CD1c-positive myeloid dendritic cell (primary cell): Measurements from ENCODE around the gene CEP126.

ENCODE experiments used
- DNase-seq: peaks from one replicate; pipeline ENCODE4 v3.0.0-alpha.2; 2016; ENCODE audit errors: extremely low spot score

Gene CEP126

DNA sequence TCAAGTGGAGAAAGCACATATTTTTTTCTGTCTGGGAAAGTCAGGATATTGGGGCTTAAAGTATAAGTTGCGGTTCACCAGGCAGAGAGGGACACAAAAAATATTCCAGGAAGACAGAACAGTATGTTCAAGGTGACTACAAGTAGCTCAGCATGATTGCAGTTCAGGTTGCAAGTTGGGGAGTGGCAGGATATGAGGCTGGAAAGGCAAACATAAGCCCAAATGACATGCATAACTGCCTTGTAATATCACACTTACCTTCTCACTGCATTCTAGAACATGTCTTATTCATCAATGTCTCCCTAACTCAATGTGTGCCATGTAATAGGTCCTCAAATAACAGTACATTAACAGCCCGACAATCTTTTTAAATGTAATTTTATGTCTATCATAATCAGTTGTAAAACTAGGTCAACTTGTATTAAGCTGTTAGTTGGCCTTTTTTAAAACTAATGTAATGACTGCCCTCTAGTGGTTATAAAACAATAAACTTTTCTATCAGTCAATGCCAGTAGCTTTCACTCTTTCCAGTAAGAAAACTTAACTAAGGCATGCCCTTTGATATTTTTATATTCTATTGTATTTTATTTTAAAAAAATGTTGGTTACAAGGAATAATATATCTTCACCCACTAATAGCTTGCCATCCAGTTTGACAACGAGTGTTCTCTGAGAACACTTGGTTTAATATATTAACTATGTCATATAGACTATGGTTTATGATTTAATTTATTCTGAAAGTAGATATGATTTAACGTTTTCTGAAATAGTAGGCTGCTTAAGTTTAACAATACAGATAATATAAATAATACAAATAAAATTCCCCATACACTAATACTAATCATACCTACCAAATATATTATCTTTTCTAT is 93.0 kb downstream of the CEP126 start:
- peak; percentile 45 for DNase-seq

DNA sequence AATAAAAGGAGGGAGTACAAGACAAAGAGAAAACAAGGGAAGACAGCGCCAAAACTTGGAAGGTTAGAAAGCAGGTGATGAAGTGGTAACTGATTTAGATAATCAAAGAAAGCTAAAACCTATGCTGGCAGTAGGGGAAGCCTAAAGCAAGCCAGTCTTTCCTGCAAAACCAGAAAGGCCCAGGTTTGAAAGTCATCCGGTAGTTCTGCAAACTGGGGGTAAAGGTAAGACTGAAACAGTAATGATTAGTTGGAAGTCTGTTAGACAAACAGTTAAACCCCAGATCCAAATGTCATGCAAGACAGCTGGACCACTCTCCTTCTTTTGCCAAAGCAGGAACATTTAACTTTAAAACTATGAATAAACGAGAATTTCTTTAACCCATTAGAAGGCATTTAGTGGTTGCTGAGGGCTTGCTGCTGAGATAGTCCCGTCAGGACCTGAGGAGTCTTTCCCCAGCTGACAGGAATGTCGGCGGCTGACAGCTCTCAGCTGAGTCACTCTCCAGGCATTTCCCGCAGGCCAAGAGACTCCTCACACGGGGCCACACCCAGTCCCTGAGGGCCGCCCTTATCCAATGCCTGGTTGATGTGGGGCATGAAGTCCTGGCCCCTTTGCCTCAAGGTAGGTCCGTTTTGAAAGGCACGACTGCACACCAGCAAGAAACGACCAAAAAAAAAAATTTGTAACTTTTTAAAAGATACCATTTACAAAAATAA is 96.1 kb downstream of the CEP126 start:
- DNase-seq, result no peak

- no peak for DNase-seq
These were observed 98.1 kb downstream of the CEP126 start for GRCh38 chr11:102012946-102013345.

- no peak for DNase-seq
These were observed 99.9 kb downstream of the CEP126 start for GRCh38 chr11:102014756-102015155.

DNA sequence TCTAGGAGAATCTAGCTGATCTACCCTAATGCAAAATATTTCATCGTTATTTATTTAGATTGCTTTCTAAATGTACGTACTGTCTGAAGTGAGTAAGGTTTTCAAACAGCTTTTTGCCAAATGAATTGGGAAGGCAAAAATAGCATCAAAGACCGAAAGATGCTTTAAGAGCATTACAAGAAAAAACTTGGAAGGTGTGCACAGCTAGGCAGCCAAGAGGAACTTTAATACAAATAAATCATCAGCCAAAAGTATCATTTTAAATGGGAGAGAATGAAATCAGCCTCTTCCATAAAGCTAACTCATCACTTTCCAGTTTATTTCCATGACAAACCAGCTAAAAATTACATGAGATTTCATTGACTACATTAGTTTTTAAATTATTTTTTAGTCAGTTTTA is 102.2 kb downstream of the CEP126 start:
- DNase-seq, result no peak

DNA sequence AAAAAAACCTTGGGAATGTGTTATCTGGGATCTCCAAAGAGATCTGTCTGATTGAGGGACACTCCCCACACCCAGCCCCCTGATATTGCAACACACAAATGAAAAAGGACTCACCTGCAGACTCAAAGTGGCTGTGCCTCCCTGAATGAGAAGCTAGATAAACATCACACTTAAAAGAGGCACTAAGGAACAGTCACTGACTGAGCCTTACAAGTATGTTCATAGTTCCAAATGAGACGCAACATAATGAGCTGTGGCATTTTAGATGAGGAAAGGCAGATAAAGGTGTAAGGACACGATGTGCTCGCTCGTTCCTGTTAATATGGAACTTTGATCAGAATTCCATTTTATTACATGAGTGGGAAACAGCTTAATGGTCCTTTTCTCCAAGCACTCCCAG is 111.4 kb downstream of the CEP126 start:
- DNase-seq, result no peak

DNA sequence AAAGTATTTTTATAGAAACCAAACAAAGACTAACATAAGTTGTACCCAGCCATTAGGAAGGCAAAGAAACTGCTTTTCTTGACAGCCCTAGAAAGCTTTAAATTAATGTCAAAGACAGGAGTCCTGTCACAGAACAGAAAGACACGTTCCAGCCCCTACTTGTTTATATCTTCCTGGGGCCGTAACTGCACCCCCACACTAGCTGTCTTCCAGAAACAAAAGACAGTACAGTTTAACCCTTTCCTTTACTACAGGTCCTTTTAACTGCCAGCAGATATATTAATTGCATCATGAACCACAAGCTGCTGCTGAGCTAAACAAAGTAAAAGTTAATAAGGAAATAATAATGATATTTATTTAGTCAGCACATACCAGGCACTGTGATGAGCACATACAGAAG is 112.1 kb downstream of the CEP126 start:
- DNase-seq, result no peak

DNA sequence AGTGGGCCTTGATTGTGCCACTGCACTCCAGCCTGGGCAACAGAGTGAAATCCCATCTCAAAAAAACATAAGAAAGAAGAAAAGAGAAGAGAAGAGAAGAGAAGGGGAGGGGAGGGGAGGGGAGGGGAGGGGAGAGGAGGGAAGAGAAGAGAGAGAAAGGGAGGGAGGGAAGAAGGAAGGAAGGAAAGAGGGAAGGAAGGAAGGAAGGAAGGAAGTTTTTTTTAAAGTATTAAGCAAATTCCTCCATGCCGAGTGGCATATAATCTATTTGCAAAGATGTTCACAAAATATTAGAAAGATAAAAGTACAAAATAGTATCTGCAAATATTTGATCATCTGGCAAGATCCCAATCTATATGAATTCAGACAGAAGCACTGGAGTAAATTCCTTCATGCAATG is 121.9 kb downstream of the CEP126 start:
- no peak for DNase-seq

- DNase-seq, result no peak
These were observed 132.0 kb downstream of the CEP126 start for GRCh38 chr11:102046841-102047240.

- no peak for DNase-seq
These were observed 132.6 kb downstream of the CEP126 start, which contains the start of gene CFAP300 for GRCh38 chr11:102047305-102047924. TSS of gene CFAP300 (plus strand) at chr11:102047437. CDS start at chr11:102047471, 34 bp downstream.
